DND-41 (cell line): ENCODE results near the gene ATG9A.

Experiments
- CTCF ChIP-seq: IDR thresholded peaks from 2 replicates; pipeline ENCODE4 v1.5.1; 2012; ENCODE audit warnings: borderline replicate concordance, low read length, moderate library complexity, mild to moderate bottlenecking; ENCODE audit not compliant: poor library complexity, severe bottlenecking; ENCODE audit errors: extremely low read depth
- EZH2 ChIP-seq: IDR thresholded peaks from 3 replicates; pipeline ENCODE4 v1.6.1; 2012; ENCODE audit warnings: borderline replicate concordance, low read depth, mild to moderate bottlenecking, moderate library complexity, low read length, inconsistent platforms; ENCODE audit not compliant: severe bottlenecking

GRCh38 chr2:219261024-219261855, 31.8 kb upstream of the ATG9A start:
- TF ChIP-seq CTCF (no peak), EZH2 (no peak)
